GM06990 (cell line): Measurements from ENCODE around the gene DDX51.

Source experiments
- DNase-seq: peaks from one replicate; pipeline ENCODE4 v3.0.0-alpha.2; 2011; ENCODE audit not compliant: insufficient read length; ENCODE audit errors: extremely low read depth
- H3K27me3 ChIP-seq: replicated peaks from 2 replicates; pipeline ENCODE4 v1.6.0; 2011; ENCODE audit warnings: low read length; ENCODE audit not compliant: control insufficient read depth, insufficient read depth
- H3K36me3 ChIP-seq: 2 replicates; pipeline ENCODE4 v1.5.1; 2011; ENCODE audit warnings: low read length; ENCODE audit not compliant: control insufficient read depth, insufficient read depth
- H3K4me3 ChIP-seq: replicated peaks from 2 replicates; pipeline ENCODE4 v1.5.1; 2011; ENCODE audit warnings: low read depth, mild to moderate bottlenecking, control low read depth, low read length
- CTCF ChIP-seq: IDR thresholded peaks from 2 replicates; pipeline ENCODE4 v1.5.1; 2011; ENCODE audit warnings: low read length, control low read depth, mild to moderate bottlenecking, inconsistent platforms; ENCODE audit not compliant: insufficient read depth, poor library complexity, severe bottlenecking

The DDX51 gene

GRCh38 chr12:132168311-132169031, 24.4 kb upstream of the DDX51 start:
- H3K4me3 ChIP-seq: no peak overlapping the region
- TF ChIP-seq CTCF: no peak
- no peaks in the 10 kb centered on the region for H3K36me3 ChIP-seq
- no peaks in the 10 kb centered on the region; the same call in 1 of the 2 replicates for H3K27me3 ChIP-seq
- DNase-seq: no peak

- Histone ChIP-seq H3K4me3 (no peak overlapping the region), H3K36me3 (no peaks in the 10 kb centered on the region), H3K27me3 (no peaks in the 10 kb centered on the region; the same call in 1 of the 2 replicates)
- DNase-seq: no peak
- no peak for TF ChIP-seq CTCF
These were observed 23.6 kb upstream of the DDX51 start for GRCh38 chr12:132167611-132168310.

- H3K27me3 ChIP-seq: no peaks in the 10 kb centered on the region; the same call in 1 of the 2 replicates
- no peaks in the 10 kb centered on the region for H3K36me3 ChIP-seq
- no peak for TF ChIP-seq CTCF
- H3K4me3 ChIP-seq: no peak overlapping the region
- no peak for DNase-seq
These were observed 22.9 kb upstream of the DDX51 start for GRCh38 chr12:132166801-132167591.

GRCh38 chr12:132166093-132166492, 22.0 kb upstream of the DDX51 start:
- Histone ChIP-seq H3K4me3 (no peak overlapping the region), H3K27me3 (no peaks in the 10 kb centered on the region), H3K36me3 (no peaks in the 10 kb centered on the region)
- no peak for DNase-seq
- TF ChIP-seq CTCF: no peak

GRCh38 chr12:132165584-132165983, 21.5 kb upstream of the DDX51 start:
- TF ChIP-seq CTCF: no peak
- no peak for DNase-seq
- Histone ChIP-seq H3K36me3 (no peaks in the 10 kb centered on the region), H3K27me3 (no peaks in the 10 kb centered on the region), H3K4me3 (no peak overlapping the region)
